Activated CD4-positive, alpha-beta T cell treated with anti-CD3 and anti-CD28 coated beads, Interleukin-2, amount 10 ng/mL, durations not matched to agents 7 days and 5 days (primary cell): ENCODE measurements around the gene LILRB5. TPM values are rescaled to one million over a fixed set of nuclear protein-coding genes. Genes with fewer than 3 reads are reported as not detected.

Experiments used
- CTCF ChIA-PET: fragments of 350-600 bp; sonication (Branson Sonifier 250); formaldehyde crosslinking; loops from one replicate; lab custom pipeline; 2021; ENCODE audit warnings: antibody characterized with exemption; lab: Charles Lee
- POLR2A ChIA-PET: fragments of 350-600 bp; sonication (Branson Sonifier 250); formaldehyde crosslinking; loops from one replicate; lab custom pipeline; 2021; ENCODE audit warnings: antibody characterized with exemption; lab: Charles Lee
- DNase-seq: peaks from one replicate; pipeline ENCODE4 v3.0.0-alpha.2; 2020
- H3K27ac Mint-ChIP-seq: one replicate; pipeline ENCODE4 v1.8.0; 2021; ENCODE audit warnings: mild to moderate bottlenecking, moderate library complexity, mixed read lengths
- H3K27me3 Mint-ChIP-seq: one replicate; pipeline ENCODE4 v1.8.0; 2021; ENCODE audit warnings: mixed read lengths
- H3K36me3 Mint-ChIP-seq: one replicate; pipeline ENCODE4 v1.8.0; 2021; ENCODE audit warnings: low read depth, mixed read lengths
- H3K4me1 Mint-ChIP-seq: one replicate; pipeline ENCODE4 v1.8.0; 2021; ENCODE audit warnings: mixed read lengths
- H3K4me3 Mint-ChIP-seq: one replicate; pipeline ENCODE4 v1.8.0; 2021; ENCODE audit warnings: mild to moderate bottlenecking, moderate library complexity, mixed read lengths
- H3K9me3 Mint-ChIP-seq: one replicate; pipeline ENCODE4 v1.8.0; 2021; ENCODE audit warnings: mixed read lengths
- total RNA-seq, 2 experiments: library from RNA; stranded (reverse); gene quantifications; one replicate each; pipeline ENCODE4 v1.2.3, GENCODE V29; 2021

Gene LILRB5
- total RNA-seq, 2 experiments from 2014 or later, result not detected

DNA sequence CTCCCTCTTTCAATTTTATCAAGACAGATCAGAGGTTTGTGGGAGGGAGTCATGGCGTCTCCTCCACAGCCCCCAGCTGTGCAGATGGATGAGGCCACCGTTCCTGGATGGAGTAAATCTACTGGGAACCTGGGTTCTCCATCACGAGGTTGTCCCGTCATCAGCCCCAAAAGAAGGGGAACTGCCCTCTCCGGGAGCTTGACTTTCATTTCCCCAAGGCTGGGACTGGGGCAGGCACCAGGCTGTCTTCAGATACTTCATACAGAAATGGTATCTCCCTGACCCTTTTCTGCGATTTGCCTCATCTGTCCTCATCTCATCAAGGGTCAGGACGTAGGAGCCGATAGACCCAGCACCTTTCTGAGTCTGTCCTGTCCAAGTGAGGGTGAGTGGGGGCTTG lies 14.0 kb upstream of the LILRB5 start:
- ChIA-PET POLR2A (no interaction called here), CTCF (interaction anchor here (0.6 kb wide), 1 partner anchor 238 kb away, joined by 3 read pairs; no protein-coding TSS in a partner anchor)
- no peaks in the 10 kb centered on the region for H3K4me1 Mint-ChIP-seq
- peaks cover 26% of the 10 kb centered on the region for H3K27me3 Mint-ChIP-seq
- no peaks in the 10 kb centered on the region for H3K36me3 Mint-ChIP-seq
- no peak overlapping the region for H3K4me3 Mint-ChIP-seq
- no peak for DNase-seq
- no peaks in the 10 kb centered on the region for H3K9me3 Mint-ChIP-seq
- no peak overlapping the region for H3K27ac Mint-ChIP-seq

DNA sequence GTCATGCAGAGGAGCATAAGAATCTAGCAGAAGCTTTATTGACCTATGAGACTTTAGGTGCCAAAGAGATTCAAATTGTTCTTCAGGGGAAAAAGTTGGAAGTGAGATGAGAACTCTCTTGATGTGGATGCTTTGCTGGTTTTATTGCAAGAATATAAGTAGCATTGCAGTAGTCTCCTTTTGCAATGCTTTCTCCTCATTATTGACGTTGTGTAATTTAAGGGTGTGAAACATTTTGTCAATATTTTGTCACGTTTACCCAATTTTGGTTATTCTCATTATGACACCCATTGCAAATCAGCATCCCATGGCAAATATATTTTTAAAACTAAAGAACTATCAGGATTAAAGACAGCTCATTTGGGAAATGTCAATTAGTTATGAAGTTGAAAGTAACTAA lies 11.9 kb upstream of the LILRB5 start:
- no peaks in the 10 kb centered on the region for H3K9me3 Mint-ChIP-seq
- H3K4me1 Mint-ChIP-seq, result no peaks in the 10 kb centered on the region
- DNase-seq, result no peak
- H3K4me3 Mint-ChIP-seq, result no peak overlapping the region
- CTCF ChIA-PET, result no interaction called here
- POLR2A ChIA-PET, result no interaction called here
- no peaks in the 10 kb centered on the region for H3K36me3 Mint-ChIP-seq
- H3K27me3 Mint-ChIP-seq, result peaks cover 37% of the 10 kb centered on the region
- no peak overlapping the region for H3K27ac Mint-ChIP-seq

DNA sequence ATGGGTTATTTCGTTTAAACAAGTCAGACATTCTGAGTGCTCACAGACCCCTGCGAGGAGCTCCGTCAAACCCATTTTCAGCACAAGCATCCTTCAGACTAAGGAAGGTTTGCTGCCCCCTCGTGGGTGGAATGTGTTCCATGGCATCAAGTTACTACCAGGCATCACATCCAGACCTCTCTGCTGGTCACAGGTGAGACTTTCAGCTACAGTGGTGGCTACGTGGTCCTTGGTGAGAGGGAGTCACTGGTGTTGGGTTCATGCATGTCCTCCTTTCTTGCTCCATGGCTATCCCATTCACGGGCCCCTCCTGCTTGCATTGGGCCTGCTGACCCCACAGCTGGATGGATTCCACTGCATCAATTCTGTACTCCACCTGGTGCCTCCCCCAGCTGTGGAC lies 9.1 kb upstream of the LILRB5 start:
- ChIA-PET POLR2A (no interaction called here), CTCF (interaction anchor here (0.6 to 2.1 kb wide), 4 partner anchors 21 to 104 kb away, joined by 3 to 7 read pairs (median 4); no protein-coding TSS in a partner anchor)
- no peaks in the 10 kb centered on the region for H3K4me1 Mint-ChIP-seq
- no peaks in the 10 kb centered on the region for H3K36me3 Mint-ChIP-seq
- no peak overlapping the region for H3K4me3 Mint-ChIP-seq
- peaks cover 29% of the 10 kb centered on the region for H3K27me3 Mint-ChIP-seq
- H3K9me3 Mint-ChIP-seq, result no peaks in the 10 kb centered on the region
- DNase-seq, result peak; percentile 78
- H3K27ac Mint-ChIP-seq, result no peak overlapping the region

DNA sequence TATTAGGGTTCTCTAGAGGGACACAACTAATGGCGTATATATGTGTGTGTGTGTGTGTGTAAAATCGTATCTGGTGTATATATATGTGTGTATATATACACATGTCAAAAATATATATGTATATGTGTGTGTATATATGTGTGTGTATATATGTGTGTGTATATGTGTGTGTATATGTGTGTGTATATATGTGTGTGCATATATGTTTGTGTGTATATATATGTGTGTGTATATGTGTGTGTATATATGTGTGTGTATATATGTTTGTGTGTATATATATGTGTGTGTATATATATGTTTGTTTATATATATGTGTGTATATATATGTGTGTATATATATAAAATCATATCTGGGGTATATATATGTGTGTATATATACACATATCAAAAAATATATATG lies 5.4 kb upstream of the LILRB5 start:
- no peak overlapping the region for H3K27ac Mint-ChIP-seq
- no peaks in the 10 kb centered on the region for H3K9me3 Mint-ChIP-seq
- ChIA-PET POLR2A (no interaction called here), CTCF (no interaction called here)
- no peak for DNase-seq
- H3K27me3 Mint-ChIP-seq, result peaks cover 17% of the 10 kb centered on the region
- no peaks in the 10 kb centered on the region for H3K36me3 Mint-ChIP-seq
- H3K4me1 Mint-ChIP-seq, result no peaks in the 10 kb centered on the region
- no peak overlapping the region for H3K4me3 Mint-ChIP-seq

DNA sequence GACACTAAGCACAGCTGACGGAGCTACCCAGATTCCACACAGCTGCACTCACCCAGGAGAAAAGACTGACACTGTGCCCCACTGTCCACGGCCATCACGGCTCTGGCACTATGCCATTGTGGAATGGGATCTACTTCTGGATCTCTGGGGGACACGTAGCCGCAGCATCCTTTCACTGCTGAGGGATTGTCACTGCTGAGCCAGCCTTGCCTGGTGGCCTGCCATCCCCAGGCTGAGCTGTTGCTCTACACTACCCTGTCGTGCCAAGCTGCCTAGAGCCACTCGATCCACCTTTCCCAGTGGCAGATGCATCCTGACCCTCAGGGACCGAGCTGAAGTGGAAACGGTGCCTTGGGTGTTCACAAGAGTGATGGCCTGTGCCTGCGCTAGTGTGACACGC lies 5.0 kb upstream of the LILRB5 start:
- H3K4me1 Mint-ChIP-seq, result no peaks in the 10 kb centered on the region
- H3K36me3 Mint-ChIP-seq, result no peaks in the 10 kb centered on the region
- ChIA-PET CTCF (no interaction called here), POLR2A (no interaction called here)
- no peaks in the 10 kb centered on the region for H3K9me3 Mint-ChIP-seq
- DNase-seq, result no peak
- H3K27ac Mint-ChIP-seq, result no peak overlapping the region
- no peak overlapping the region for H3K4me3 Mint-ChIP-seq
- peaks cover 17% of the 10 kb centered on the region for H3K27me3 Mint-ChIP-seq

DNA sequence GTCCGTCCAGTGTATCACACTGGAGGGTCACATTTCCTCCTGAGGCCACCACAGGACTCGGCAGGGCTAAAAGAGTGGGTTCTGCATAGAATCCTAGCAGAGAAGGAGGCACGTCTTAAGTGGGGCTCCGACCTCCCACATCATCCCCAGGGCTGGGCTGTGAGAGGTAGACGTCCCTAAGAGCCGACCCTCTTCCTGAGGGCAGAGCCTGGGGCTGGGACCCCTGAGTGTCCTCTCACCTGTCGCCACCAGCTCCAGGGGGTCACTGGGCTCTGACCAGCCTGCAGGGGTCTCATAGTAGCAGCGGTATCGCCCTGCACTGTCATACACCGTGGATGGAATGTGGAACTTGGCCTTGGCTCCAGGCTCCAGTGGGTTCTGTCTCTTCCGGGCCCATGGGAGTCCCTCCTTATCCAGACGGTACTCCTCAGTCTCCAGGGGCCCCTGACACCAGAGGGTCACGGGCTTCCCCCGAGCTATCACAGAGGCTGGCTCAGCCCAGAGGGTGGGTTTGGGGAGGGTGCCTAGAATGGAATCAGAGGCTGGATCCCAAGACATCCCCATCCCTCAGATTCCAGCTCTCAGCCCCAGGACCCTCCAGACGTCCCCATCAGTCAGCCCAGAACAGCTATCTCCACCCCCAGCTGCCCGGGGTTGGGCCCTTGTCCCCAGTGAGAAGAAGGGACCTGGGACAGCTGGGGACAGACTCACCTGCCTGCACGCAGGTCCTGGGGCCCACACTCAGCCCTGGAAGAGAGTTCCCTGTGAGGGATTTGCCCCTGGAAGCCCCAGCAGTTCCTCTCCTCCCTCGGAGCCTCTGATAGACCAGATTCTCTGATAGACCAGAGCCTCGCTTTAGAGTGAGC lies 590 bp downstream of the LILRB5 start:
- DNase-seq, result no peak

DNA sequence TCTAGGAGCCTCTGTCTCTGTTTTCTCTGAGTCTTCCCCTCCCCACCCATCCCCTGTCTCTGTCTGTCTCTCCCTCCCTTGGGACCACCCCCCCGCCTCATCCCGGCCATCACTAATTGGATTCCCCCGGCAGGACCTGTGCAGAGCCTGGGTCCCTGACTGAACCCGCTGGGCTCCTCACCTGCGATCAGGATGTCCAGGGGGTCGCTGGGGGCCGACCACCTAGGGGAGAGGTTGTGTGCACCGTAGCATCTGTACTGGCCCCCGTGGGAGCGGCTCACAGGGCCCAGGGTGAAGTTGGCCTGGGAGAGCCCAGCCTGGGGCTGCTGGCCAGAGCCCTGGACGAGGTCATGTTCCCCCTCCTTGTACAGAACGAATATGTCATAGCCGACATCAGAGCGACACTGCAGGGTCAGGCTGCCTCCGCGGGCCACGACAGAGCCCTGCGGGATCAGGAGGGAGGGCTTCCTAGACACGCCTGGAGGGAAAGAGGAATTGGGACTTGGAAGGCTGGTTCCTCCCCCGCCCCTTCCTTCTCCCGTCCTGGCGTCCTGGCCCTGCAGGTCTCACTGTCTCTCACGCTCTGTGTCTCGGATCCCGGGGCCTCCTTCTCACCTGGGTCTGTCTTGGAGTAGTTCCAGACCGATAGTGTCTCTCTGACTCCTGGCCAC lies 1.8 kb downstream of the LILRB5 start:
- Mint-ChIP-seq H3K4me3 (no peak overlapping the region), H3K27ac (no peak overlapping the region), H3K36me3 (no peaks in the 10 kb centered on the region), H3K4me1 (no peaks in the 10 kb centered on the region), H3K9me3 (no peaks in the 10 kb centered on the region), H3K27me3 (peaks cover 2% of the 10 kb centered on the region)
- ChIA-PET POLR2A (no interaction called here), CTCF (no interaction called here)
- DNase-seq, result no peak

More for the DNA sequence above, 590 bp downstream of the LILRB5 start:
- Mint-ChIP-seq H3K27ac (no peak overlapping the region), H3K27me3 (no peaks in the 10 kb centered on the region), H3K36me3 (no peaks in the 10 kb centered on the region), H3K9me3 (no peaks in the 10 kb centered on the region), H3K4me1 (no peaks in the 10 kb centered on the region), H3K4me3 (no peak overlapping the region)
- POLR2A ChIA-PET, result no interaction called here
- CTCF ChIA-PET, result no interaction called here

DNA sequence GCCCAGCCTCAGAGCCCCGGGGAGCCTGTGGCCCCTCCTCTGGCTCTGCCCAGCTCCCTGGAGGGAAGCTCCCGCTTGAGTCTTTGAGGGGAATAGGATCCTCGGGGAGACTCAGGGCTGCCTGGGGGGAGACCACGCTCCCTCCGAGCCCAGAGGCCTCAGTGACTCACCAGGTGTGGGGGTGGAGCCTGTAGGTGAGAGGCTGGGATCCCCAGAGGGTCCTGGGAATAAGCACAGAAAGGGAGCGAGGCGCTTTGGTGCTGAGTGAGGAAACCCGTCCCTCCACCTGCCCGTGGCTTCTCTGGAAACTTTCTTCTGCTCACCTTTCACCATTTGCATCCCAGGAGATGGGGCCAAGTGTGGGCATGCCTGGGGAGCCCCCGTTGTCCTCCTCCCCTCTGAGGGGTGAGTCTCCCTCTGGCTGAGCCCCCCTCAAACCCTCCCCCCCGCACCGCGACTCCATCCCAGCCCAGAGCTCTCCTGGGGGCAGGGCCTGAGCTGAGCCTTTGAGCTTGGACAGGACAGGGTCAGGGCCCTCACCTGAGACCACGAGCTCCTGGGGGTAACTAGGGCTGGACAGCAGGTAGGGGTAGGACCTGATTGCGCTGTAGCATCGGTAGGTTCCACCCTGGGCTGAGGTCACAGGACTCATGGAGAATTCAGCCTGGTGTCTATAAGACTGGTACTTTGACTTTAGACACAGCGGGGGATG lies 2.7 kb downstream of the LILRB5 start:
- Mint-ChIP-seq H3K27ac (no peak overlapping the region), H3K36me3 (no peaks in the 10 kb centered on the region), H3K4me3 (no peak overlapping the region), H3K27me3 (peaks cover 7% of the 10 kb centered on the region), H3K4me1 (no peaks in the 10 kb centered on the region), H3K9me3 (no peaks in the 10 kb centered on the region)
- CTCF ChIA-PET, result no interaction called here
- POLR2A ChIA-PET, result no interaction called here
- DNase-seq, result no peak

DNA sequence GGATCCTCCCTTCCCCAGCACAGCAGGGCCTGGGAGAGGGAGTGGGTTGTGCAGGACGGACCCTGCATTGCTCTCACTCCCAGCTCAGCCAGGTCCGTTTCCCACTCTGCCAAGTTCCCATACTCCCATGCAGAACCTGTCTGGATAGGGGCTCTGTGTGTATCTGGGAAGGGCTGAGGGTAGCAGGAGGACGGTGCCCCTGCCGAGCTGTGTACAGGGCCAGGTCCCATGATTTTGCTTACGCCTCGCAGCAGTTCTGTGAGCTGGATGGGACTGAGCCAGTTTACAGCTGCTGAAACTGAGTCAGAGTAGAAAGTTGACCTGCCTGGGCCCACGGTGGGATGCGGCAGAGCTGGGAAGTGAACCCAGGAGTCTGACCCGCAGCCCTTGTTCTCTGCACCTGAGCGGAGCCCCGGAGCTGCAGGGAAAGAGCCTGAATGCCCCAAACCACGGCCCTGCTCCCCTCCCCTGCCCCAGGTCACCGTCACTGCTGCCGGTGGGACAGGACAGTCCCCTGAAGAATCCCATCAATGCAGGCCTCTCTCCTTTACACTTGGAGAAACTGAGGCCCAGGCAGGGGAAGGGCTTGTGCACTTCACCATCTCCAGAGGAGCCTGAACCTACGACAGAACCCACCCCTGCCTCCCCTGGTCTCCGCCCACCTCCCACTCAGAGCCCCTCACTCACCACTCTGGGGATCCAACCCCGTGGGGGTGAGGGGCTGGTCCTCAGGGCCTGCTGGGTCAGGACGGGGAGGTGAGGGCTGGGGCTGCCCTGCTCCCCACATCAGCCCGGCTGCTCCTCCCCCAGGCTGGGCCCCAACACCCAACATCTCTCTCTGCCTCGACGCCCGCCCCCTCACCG lies 3.5 kb downstream of the LILRB5 start:
- CTCF ChIA-PET, result no interaction called here
- Mint-ChIP-seq H3K4me3 (no peak overlapping the region), H3K4me1 (peaks cover under 1% of the 10 kb centered on the region), H3K9me3 (no peaks in the 10 kb centered on the region), H3K36me3 (no peaks in the 10 kb centered on the region), H3K27me3 (peaks cover 8% of the 10 kb centered on the region), H3K27ac (no peak overlapping the region)
- POLR2A ChIA-PET, result no interaction called here
- DNase-seq, result no peak

DNA sequence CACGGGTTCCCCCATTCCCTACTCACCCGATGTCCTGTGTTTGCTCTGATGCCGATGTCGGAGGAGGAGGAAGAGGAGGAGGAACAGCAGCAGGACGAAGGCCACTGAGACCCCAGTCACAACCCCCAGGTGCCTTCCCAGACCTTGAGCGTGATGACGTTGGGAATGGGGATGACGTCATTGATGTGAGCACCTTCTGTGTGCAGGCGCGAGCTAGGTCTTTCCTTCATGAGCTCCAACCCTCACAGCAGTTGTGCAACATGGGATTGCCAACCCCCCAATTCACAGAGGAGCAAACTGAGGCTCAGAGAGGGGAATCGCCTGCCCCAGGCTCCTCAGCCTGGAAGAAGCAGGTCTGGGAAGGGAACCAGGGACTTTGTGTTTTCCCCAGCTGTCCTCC lies 4.2 kb downstream of the LILRB5 start:
- Mint-ChIP-seq H3K4me1 (peaks cover 7% of the 10 kb centered on the region), H3K27ac (no peak overlapping the region), H3K4me3 (no peak overlapping the region), H3K9me3 (no peaks in the 10 kb centered on the region), H3K27me3 (peaks cover 8% of the 10 kb centered on the region), H3K36me3 (no peaks in the 10 kb centered on the region)
- DNase-seq, result no peak
- ChIA-PET CTCF (no interaction called here), POLR2A (no interaction called here)

DNA sequence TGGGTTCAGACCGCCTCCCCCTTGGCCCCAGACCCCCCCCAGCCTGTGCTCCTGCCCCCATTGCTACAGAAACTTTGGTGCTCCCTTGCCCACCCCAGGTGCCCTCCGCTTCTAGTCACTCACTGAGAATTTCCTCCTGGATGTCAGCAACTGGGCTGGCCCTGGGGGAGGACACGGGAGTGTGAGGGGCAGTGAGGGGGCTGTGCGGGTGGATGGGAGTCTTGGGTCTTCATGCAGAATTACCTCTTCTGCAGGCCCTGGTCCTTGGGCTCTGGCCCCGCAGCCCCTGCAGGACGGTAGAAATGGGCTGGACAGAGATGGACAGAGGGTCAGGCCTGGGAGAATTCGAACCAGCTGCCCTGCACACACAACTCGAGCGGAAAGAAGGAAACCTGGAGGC lies 4.8 kb downstream of the LILRB5 start:
- Mint-ChIP-seq H3K4me1 (peaks cover 12% of the 10 kb centered on the region), H3K27ac (no peak overlapping the region), H3K9me3 (no peaks in the 10 kb centered on the region), H3K27me3 (peaks cover 8% of the 10 kb centered on the region), H3K36me3 (no peaks in the 10 kb centered on the region), H3K4me3 (no peak overlapping the region)
- ChIA-PET POLR2A (no interaction called here), CTCF (no interaction called here)
- no peak for DNase-seq

DNA sequence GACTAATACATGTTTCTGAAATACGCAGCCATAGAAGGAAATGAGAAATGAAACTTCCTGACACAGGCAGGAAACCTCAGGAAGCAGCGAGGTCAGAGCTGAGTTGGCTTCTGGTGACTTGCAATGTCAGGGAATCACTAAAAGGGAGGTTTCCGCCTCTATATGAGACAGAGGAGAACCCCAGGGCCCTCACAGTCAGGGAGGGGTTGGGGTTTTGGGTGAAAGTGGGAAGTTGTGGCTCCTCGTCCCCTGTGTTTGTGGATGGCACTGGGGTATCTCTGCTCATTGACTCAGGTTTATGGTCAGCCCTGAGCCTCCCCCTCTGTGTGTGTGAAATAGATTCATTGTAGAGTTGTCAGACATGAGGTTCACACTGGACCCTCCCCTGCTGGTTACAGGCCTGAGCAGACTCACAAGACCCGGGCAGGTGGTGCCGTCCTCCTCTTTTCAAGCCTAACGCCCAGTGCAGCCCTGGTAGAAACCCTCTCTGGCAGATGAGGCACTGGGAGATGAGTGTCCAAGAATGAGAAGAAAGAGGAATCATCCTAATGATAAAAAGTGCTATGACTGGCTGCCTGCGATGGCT lies 9.0 kb downstream of the LILRB5 start:
- no peaks in the 10 kb centered on the region for H3K9me3 Mint-ChIP-seq
- POLR2A ChIA-PET, result no interaction called here
- H3K27me3 Mint-ChIP-seq, result peaks cover 10% of the 10 kb centered on the region
- H3K4me3 Mint-ChIP-seq, result no peak overlapping the region
- no peaks in the 10 kb centered on the region for H3K36me3 Mint-ChIP-seq
- peaks cover 15% of the 10 kb centered on the region for H3K4me1 Mint-ChIP-seq
- CTCF ChIA-PET, result interaction anchor here (0.6 kb wide), 1 partner anchor 201 kb away, joined by 3 read pairs; no protein-coding TSS in a partner anchor
- no peak overlapping the region for H3K27ac Mint-ChIP-seq
- DNase-seq, result peak; percentile 20
